Measurements from ENCODE around the gene PNPLA7.

DNA sequence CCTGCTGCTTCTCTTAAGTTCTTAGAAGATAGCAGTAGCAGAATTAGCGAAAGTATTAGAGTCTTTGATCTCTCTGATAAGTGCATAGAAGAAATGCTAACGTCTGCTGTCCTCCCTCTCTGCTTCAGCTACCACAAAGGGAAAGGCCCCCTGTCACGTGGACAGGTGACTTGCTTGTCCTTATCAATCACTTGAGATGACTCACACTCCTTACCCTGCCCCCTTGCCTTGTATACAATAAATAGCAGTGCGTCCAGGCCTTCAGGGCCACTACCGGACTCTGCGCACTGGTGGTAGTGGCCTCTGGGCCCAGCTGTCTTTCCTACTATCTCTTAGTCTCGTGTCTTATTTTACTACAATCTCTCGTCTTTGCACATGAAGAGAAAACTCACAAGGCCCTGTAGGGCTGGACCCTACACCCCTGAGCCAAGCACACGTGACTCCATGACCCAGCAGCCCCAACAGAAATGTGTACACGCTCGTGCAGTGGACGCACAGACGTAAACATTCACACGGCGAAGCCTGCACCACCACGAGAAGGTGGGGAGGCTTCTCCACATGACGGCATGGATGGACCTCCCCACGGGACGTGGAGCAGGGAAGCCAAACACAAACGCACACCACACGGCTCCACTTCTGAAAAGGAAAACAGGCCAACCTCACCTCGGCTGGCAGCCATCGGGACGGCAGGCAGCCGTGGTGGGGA lies 38.3 kb downstream of the PNPLA7 start:
- TF ChIP-seq, protein P1, sequence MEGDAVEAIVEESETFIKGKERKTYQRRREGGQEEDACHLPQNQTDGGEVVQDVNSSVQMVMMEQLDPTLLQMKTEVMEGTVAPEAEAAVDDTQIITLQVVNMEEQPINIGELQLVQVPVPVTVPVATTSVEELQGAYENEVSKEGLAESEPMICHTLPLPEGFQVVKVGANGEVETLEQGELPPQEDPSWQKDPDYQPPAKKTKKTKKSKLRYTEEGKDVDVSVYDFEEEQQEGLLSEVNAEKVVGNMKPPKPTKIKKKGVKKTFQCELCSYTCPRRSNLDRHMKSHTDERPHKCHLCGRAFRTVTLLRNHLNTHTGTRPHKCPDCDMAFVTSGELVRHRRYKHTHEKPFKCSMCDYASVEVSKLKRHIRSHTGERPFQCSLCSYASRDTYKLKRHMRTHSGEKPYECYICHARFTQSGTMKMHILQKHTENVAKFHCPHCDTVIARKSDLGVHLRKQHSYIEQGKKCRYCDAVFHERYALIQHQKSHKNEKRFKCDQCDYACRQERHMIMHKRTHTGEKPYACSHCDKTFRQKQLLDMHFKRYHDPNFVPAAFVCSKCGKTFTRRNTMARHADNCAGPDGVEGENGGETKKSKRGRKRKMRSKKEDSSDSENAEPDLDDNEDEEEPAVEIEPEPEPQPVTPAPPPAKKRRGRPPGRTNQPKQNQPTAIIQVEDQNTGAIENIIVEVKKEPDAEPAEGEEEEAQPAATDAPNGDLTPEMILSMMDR (IDR thresholded peaks at IDR 0.05 in 2 of 3, conservative IDR thresholded peaks at IDR 0.05 in 1 of 3; ENCODE audit: borderline replicate concordance in 1 of 3, insufficient read depth in 1 of 3, low read depth in 2 of 3, low read length in 2 of 3), result no peak
- TF ChIP-seq, protein P2, sequence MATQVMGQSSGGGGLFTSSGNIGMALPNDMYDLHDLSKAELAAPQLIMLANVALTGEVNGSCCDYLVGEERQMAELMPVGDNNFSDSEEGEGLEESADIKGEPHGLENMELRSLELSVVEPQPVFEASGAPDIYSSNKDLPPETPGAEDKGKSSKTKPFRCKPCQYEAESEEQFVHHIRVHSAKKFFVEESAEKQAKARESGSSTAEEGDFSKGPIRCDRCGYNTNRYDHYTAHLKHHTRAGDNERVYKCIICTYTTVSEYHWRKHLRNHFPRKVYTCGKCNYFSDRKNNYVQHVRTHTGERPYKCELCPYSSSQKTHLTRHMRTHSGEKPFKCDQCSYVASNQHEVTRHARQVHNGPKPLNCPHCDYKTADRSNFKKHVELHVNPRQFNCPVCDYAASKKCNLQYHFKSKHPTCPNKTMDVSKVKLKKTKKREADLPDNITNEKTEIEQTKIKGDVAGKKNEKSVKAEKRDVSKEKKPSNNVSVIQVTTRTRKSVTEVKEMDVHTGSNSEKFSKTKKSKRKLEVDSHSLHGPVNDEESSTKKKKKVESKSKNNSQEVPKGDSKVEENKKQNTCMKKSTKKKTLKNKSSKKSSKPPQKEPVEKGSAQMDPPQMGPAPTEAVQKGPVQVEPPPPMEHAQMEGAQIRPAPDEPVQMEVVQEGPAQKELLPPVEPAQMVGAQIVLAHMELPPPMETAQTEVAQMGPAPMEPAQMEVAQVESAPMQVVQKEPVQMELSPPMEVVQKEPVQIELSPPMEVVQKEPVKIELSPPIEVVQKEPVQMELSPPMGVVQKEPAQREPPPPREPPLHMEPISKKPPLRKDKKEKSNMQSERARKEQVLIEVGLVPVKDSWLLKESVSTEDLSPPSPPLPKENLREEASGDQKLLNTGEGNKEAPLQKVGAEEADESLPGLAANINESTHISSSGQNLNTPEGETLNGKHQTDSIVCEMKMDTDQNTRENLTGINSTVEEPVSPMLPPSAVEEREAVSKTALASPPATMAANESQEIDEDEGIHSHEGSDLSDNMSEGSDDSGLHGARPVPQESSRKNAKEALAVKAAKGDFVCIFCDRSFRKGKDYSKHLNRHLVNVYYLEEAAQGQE (IDR thresholded peaks at IDR 0.05; ENCODE audit: low read depth), result no peak
- TF ChIP-seq EGR1 (IDR thresholded peaks at IDR 0.05; ENCODE audit: low read depth) (no peak), ZNF274 (IDR thresholded peaks at IDR 0.05; ENCODE audit: low read depth, low read length) (no peak), ELF1 (IDR thresholded peaks at IDR 0.05; ENCODE audit: borderline replicate concordance, low read depth) (no peak)
